ENCODE results near the gene DENND10.

DNA sequence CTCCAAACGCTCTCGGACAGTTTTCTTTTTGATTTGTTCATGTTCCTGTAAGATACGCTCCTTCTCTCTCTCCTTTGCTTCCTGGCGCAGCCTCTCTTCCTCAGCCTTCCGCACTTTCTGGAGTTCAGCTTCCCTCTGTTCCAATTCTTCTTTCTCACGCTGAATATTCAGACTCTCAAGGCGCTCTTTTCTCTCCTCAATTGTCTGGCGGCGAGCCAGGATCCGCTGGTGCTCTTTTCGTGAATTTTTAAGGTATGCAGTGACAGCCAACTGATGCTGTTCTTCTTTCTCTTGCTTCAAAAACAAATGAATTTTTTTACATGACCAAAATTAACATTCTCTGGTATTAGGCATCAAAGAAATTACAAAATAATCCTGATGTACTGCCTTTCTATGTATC, 45.9 kb upstream of the DENND10 start:
- TF ChIP-seq POLR2A (IDR thresholded peaks at IDR 0.05) (no peak), EP300 (IDR thresholded peaks at IDR 0.05) (no peak)
- TF ChIP-seq, protein P1, sequence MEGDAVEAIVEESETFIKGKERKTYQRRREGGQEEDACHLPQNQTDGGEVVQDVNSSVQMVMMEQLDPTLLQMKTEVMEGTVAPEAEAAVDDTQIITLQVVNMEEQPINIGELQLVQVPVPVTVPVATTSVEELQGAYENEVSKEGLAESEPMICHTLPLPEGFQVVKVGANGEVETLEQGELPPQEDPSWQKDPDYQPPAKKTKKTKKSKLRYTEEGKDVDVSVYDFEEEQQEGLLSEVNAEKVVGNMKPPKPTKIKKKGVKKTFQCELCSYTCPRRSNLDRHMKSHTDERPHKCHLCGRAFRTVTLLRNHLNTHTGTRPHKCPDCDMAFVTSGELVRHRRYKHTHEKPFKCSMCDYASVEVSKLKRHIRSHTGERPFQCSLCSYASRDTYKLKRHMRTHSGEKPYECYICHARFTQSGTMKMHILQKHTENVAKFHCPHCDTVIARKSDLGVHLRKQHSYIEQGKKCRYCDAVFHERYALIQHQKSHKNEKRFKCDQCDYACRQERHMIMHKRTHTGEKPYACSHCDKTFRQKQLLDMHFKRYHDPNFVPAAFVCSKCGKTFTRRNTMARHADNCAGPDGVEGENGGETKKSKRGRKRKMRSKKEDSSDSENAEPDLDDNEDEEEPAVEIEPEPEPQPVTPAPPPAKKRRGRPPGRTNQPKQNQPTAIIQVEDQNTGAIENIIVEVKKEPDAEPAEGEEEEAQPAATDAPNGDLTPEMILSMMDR (IDR thresholded peaks at IDR 0.05): no peak

Data from ovary (tissue), 3 donors.